GM12891 (cell line): ENCODE data around the gene SLC13A3.

Experiments used
- PAX5 ChIP-seq: IDR thresholded peaks from 2 replicates; pipeline ENCODE4 v1.6.1; 2011; ENCODE audit warnings: low read length, moderate library complexity, mild to moderate bottlenecking; ENCODE audit not compliant: insufficient read depth, severe bottlenecking
- POLR2A ChIP-seq: IDR thresholded peaks from 2 replicates; pipeline ENCODE4 v1.6.1; 2011; ENCODE audit warnings: low read depth, low read length, control low read depth
- POLR2AphosphoS5 ChIP-seq: IDR thresholded peaks from 2 replicates; pipeline ENCODE4 v1.6.1; 2011; ENCODE audit warnings: low read depth, low read length, control low read depth
- POU2F2 ChIP-seq: IDR thresholded peaks from 2 replicates; pipeline ENCODE4 v1.6.1; 2011; ENCODE audit warnings: low read depth, mild to moderate bottlenecking, control low read depth, low read length, moderate library complexity
- SPI1 ChIP-seq: IDR thresholded peaks from 2 replicates; pipeline ENCODE4 v1.6.1; 2011; ENCODE audit warnings: low read depth, low read length, control low read depth
- TAF1 ChIP-seq: IDR thresholded peaks from 2 replicates; pipeline ENCODE4 v1.6.1; 2011; ENCODE audit warnings: low read depth, low read length, control low read depth

DNA sequence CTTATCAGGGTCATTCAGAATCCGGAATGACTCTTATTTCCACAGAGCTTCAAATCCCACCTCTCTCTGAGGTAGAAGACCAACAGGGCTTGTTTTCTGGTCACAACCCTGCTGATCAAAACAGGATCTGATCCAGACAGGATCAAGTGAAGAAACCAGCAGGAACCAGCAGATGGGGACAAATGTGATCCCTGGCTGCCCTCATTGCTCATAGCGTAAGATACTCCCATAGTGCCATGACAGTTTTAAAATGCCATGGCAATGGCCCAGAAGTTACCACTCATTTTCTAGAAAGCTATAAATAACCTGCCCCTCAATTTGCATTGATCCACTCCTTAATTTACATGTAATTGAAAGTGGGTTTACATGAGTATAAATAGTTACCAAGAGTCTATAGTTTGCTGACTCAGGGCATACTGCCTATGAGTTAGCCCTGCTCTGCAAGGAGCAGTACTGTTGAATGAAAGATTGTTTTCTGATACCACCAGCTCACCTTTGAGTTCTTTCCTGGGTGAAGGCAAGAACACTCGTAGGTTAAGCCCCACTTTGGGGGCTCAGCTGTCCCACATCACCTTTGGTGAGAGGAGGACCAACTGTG lies 131.7 kb downstream of the SLC13A3 start:
- TF ChIP-seq POLR2A (no peak), POLR2AphosphoS5 (no peak), TAF1 (no peak), SPI1 (no peak), POU2F2 (no peak), PAX5 (no peak)
